Stomach (tissue), 4 donors: ENCODE data around the gene DNAH17.

Source experiments
- CTCF ChIP-seq, 7 experiments: fragments of 450-650 bp in 4 of 7; fragments of 200-600 bp in 3 of 7; sonication (generic) in 3 of 7; IDR thresholded peaks; one replicate each; pipeline ENCODE4 v1.5.1; 2016 to 2019; ENCODE audit warnings: antibody characterized with exemption in 7 of 7, control low read depth in 2 of 7, mild to moderate bottlenecking in 1 of 7
- EP300 ChIP-seq: sonication (generic); formaldehyde crosslinking; IDR thresholded peaks from one replicate; pipeline ENCODE4 v1.6.1; 2017; ENCODE audit warnings: antibody characterized with exemption
- POLR2AphosphoS5 ChIP-seq, 3 donors: sonication (generic); formaldehyde crosslinking; IDR thresholded peaks; one replicate each; pipeline ENCODE4 v1.6.1; 2016; ENCODE audit warnings: antibody characterized with exemption in 3 of 3

GRCh38 chr17:78617511-78618061, 40.4 kb upstream of the DNAH17 start:
- TF ChIP-seq CTCF (IDR thresholded peaks at IDR 0.05) (no peak), POLR2AphosphoS5 (IDR thresholded peaks at IDR 0.05) (no peak), EP300 (no peak)
